RWPE2 (cell line): ENCODE data around the gene MCU.
"Not testable (repeated sequence)": the region's sequence is repeated elsewhere in the genome, so short reads cannot be mapped to it uniquely, and the experiment has no call there.

Source experiments
- ATAC-seq: fragments of 200-7000 bp; cut with Tn5 transposase; 3 replicates; pipeline ENCODE4 v1.9.1; 2021; ENCODE audit warnings: low read depth
- DNase-seq: peaks from one replicate; pipeline ENCODE4 v3.0.0-alpha.2; 2020; ENCODE audit warnings: low spot score
- H3K27ac ChIP-seq: fragments of 450-650 bp; 2 replicates; pipeline ENCODE4 v1.5.1; 2017; ENCODE audit warnings: mild to moderate bottlenecking; ENCODE audit not compliant: poor library complexity, severe bottlenecking
- H3K27me3 ChIP-seq: fragments of 250-450 bp; sonication (Bioruptor Pico); 2 replicates; pipeline ENCODE4 v1.5.1; 2021; ENCODE audit warnings: mild to moderate bottlenecking, moderate library complexity; ENCODE audit not compliant: insufficient read depth, poor library complexity, severe bottlenecking
- H3K36me3 ChIP-seq: fragments of 250-450 bp; sonication (Bioruptor Pico); 2 replicates; pipeline ENCODE4 v1.5.1; 2020; ENCODE audit warnings: low read depth, mild to moderate bottlenecking, moderate library complexity
- H3K4me1 ChIP-seq: fragments of 250-450 bp; sonication (Bioruptor Pico); 2 replicates; pipeline ENCODE4 v1.5.1; 2021; ENCODE audit warnings: mild to moderate bottlenecking, moderate library complexity; ENCODE audit not compliant: insufficient read depth, poor library complexity, severe bottlenecking
- H3K4me3 ChIP-seq: fragments of 250-450 bp; sonication (Bioruptor Pico); 2 replicates; pipeline ENCODE4 v1.5.1; 2021; ENCODE audit warnings: mild to moderate bottlenecking, moderate library complexity; ENCODE audit not compliant: severe bottlenecking
- H3K9me3 ChIP-seq: fragments of 250-450 bp; sonication (Bioruptor Pico); 2 replicates; pipeline ENCODE4 v1.5.1; 2021; ENCODE audit warnings: mild to moderate bottlenecking, moderate library complexity; ENCODE audit not compliant: severe bottlenecking
- CTCF ChIP-seq: fragments of 450-650 bp; IDR thresholded peaks from one replicate; pipeline ENCODE4 v1.5.1; 2017; ENCODE audit warnings: mild to moderate bottlenecking, moderate library complexity; ENCODE audit not compliant: poor library complexity, severe bottlenecking

MCU gene

GRCh38 chr10:72754275-72755032 lies 62.5 kb downstream of the MCU start:
- 0 out of 3 replicates have a peak, but pooled peaks have one; percentile 46 for ATAC-seq

GRCh38 chr10:72756674-72757385 lies 64.9 kb downstream of the MCU start:
- DNase-seq (no peak), ATAC-seq (no peak)
- no peaks in the 10 kb centered on the region for H3K9me3 ChIP-seq
- H3K27ac ChIP-seq = no peak overlapping the region
- no peaks in the 10 kb centered on the region for H3K4me1 ChIP-seq
- peaks cover 8% of the 10 kb centered on the region; the same call in 1 of the 2 replicates for H3K36me3 ChIP-seq
- no peak for TF ChIP-seq CTCF
- H3K27me3 ChIP-seq = no peaks in the 10 kb centered on the region
- H3K4me3 ChIP-seq = no peak overlapping the region

More at GRCh38 chr10:72754275-72755032, 62.5 kb downstream of the MCU start:
- DNase-seq = no peak
- H3K36me3 ChIP-seq = peaks cover 8% of the 10 kb centered on the region; the same call in 1 of the 2 replicates
- no peak for TF ChIP-seq CTCF
- no peak overlapping the region for H3K27ac ChIP-seq
- no peak overlapping the region for H3K4me3 ChIP-seq
- no peaks in the 10 kb centered on the region for H3K27me3 ChIP-seq
- no peaks in the 10 kb centered on the region for H3K9me3 ChIP-seq
- no peaks in the 10 kb centered on the region for H3K4me1 ChIP-seq

GRCh38 chr10:72757732-72758131 lies 65.8 kb downstream of the MCU start:
- no peak for ATAC-seq
- no peaks in the 10 kb centered on the region for H3K27me3 ChIP-seq
- H3K9me3 ChIP-seq = no peaks in the 10 kb centered on the region
- H3K4me1 ChIP-seq = no peaks in the 10 kb centered on the region
- no peak overlapping the region for H3K4me3 ChIP-seq
- TF ChIP-seq CTCF = no peak
- H3K27ac ChIP-seq = no peak overlapping the region
- H3K36me3 ChIP-seq = peaks cover 8% of the 10 kb centered on the region; the same call in 1 of the 2 replicates
- DNase-seq = no peak

- not testable (repeated sequence) for H3K9me3 ChIP-seq, H3K27ac ChIP-seq, H3K36me3 ChIP-seq, H3K27me3 ChIP-seq, DNase-seq, H3K4me1 ChIP-seq, ATAC-seq, H3K4me3 ChIP-seq
These were observed 67.0 kb downstream of the MCU start for GRCh38 chr10:72758930-72759329.

GRCh38 chr10:72759584-72759983 lies 67.6 kb downstream of the MCU start:
- Histone ChIP-seq H3K9me3 (no peaks in the 10 kb centered on the region), H3K4me3 (no peak overlapping the region), H3K4me1 (peaks cover 14% of the 10 kb centered on the region), H3K27me3 (no peaks in the 10 kb centered on the region), H3K36me3 (0 out of 2 replicates have a peak, but pooled peaks cover 3% of the 10 kb centered on the region), H3K27ac (no peak overlapping the region)
- no peak for ATAC-seq
- no peak for TF ChIP-seq CTCF
- DNase-seq = no peak
